Pancreas (tissue), 10 donors: Measurements from ENCODE around the gene SMYD5. TPM values are rescaled to one million over a fixed set of nuclear protein-coding genes. Genes with fewer than 3 reads are reported as not detected.

Experiments
- ATAC-seq, 4 donors: fragments of 200-7000 bp; cut with Tn5 transposase; one replicate each; pipeline versions ENCODE4 v1.8.0 to v1.9.1; 2020; ENCODE audit warnings: mild to moderate bottlenecking in 4 of 4, moderate library complexity in 4 of 4
- DNase-seq, 6 donors: peaks; one replicate each; pipeline ENCODE4 v3.0.0-alpha.2; 2020
- FAIRE-seq: peaks from 2 replicates; lab custom pipeline; 2012; peaks lifted over from hg19 to GRCh38; lab: Jason Lieb, UNC
- H3K27ac ChIP-seq, 4 donors: fragments of 200-600 bp; sonication (generic); 1 replicate in 3 of 4; 2 replicates in 1 of 4; pipeline versions ENCODE4 v1.5.0 to v1.8.0; 2020
- H3K27me3 ChIP-seq, 4 donors: fragments of 200-600 bp; one replicate each; pipeline ENCODE4 v1.8.0; 2021
- H3K36me3 ChIP-seq, 3 donors: fragments of 200-600 bp; sonication (generic) in 1 of 3; one replicate each; pipeline versions ENCODE4 v1.5.0 to v1.8.0; 2020 to 2021
- H3K4me1 ChIP-seq, 3 donors: fragments of 200-600 bp; one replicate each; pipeline ENCODE4 v1.8.0; 2021
- H3K4me3 ChIP-seq, 4 donors: fragments of 200-600 bp; sonication (generic) in 2 of 4; one replicate each; pipeline versions ENCODE4 v1.5.0 to v1.8.0; 2020 to 2021
- H3K9me3 ChIP-seq, 4 donors: fragments of 200-600 bp; one replicate each; pipeline ENCODE4 v1.8.0; 2021
- CTCF ChIP-seq, 4 donors: fragments of 200-600 bp; sonication (generic) in 3 of 4; IDR thresholded peaks; one replicate each; pipeline versions ENCODE4 v1.5.0 to v1.8.0; 2021; ENCODE audit warnings: antibody characterized with exemption in 4 of 4
- WGBS, 2 donors: extraction: QIAGEN DNeasy Blood & Tissue Kit; methylation state at CpG; one replicate each; pipeline ENCODE4 v1.1.7; 2013; 5-methylcytosine and 5-hydroxymethylcytosine counted together
- intact Hi-C, 3 donors: fragments of 100-400 bp; cut with DNase I; formaldehyde crosslinking; loops; one replicate each; pipeline versions ENCODE4 v1.11.1 to v1.14.2; 2022
- polyA plus RNA-seq, 2 donors: library from polyadenylated mRNA; stranded (reverse); fragments of 200-250 nt; gene quantifications; one replicate each; pipeline ENCODE4 v1.2.3, GENCODE V29; 2013
- total RNA-seq, 6 donors: library from RNA; stranded (reverse); fragmentation: NEBNext Ultra II Directional in 4 of 6; extraction: Animal tissue kit (Norgen Biotek cat#: 25700) in 4 of 6; gene quantifications; one replicate each; pipeline versions ENCODE4 v1.2.1 to v1.2.4, GENCODE V29; 2021 to 2023
- donor health status: healthy with polysubstance abuse.
- donor health status: DM: no; HTN: no; CAD: no; lungs with moderate emphysema.
- donor health status: DM: no; HTN: no; CAD: no.
- donor health status: control.
- donor health status: control.
- donor health status: Bipolar disorder and iron deficiency.
- donor health status: DM: yes; HTN: yes; CAD: no.
- donor health status: DM: no; HTN: no; CAD: no.
- donor health status: DM: no; HTN: no; CAD: no.
- donor health status: DM: yes; HTN: yes; CAD: no.

SMYD5 gene
- total and polyA plus RNA-seq, 8 donors = 8.7 to 19.6 (median 12.9) TPM

- FAIRE-seq (no peak), ATAC-seq (no peak), DNase-seq (no peak)
- no peak for TF ChIP-seq CTCF (IDR thresholded peaks at IDR 0.05)
- Histone ChIP-seq H3K27me3 (no peaks in the 10 kb centered on the region), H3K36me3 (peaks cover 10 to 58% (median 34%) of the 10 kb centered on the region in 3 donors), H3K4me3 (no peak overlapping the region), H3K27ac (no peak overlapping the region), H3K9me3 (no peaks in the 10 kb centered on the region), H3K4me1 (no peaks in the 10 kb centered on the region)
- WGBS, 2 donors = 90 to 92% methylated on average over 3 of the region's 3 CpGs
- intact Hi-C loops = no loop called here
Measured at GRCh38 chr2:73244580-73244979, 30.5 kb downstream of the SMYD5 start.

- no peaks in the 10 kb centered on the region for H3K27me3 ChIP-seq
- no peak for TF ChIP-seq CTCF (IDR thresholded peaks at IDR 0.05)
- H3K4me3 ChIP-seq = no peak overlapping the region
- H3K36me3 ChIP-seq = peaks cover 10 to 67% (median 45%) of the 10 kb centered on the region in 3 donors
- H3K27ac ChIP-seq = no peak overlapping the region
- intact Hi-C loops = no loop called here
- FAIRE-seq = no peak
- no peak for ATAC-seq
- no peaks in the 10 kb centered on the region for H3K9me3 ChIP-seq
- no peak for DNase-seq
- peaks cover 0 to 5% (median 0%) of the 10 kb centered on the region in 3 donors for H3K4me1 ChIP-seq
- 77 to 78% methylated on average over 3 of the region's 3 CpGs for WGBS, 2 donors
Measured at GRCh38 chr2:73246850-73247249, 32.8 kb downstream of the SMYD5 start.

GRCh38 chr2:73249636-73250035 lies 35.6 kb downstream of the SMYD5 start:
- Histone ChIP-seq H3K9me3 (no peaks in the 10 kb centered on the region), H3K4me1 (peaks cover 0 to 5% (median 0%) of the 10 kb centered on the region in 3 donors), H3K36me3 (peaks cover 10 to 73% (median 38%) of the 10 kb centered on the region in 3 donors), H3K27me3 (no peaks in the 10 kb centered on the region), H3K4me3 (no peak overlapping the region), H3K27ac (no peak overlapping the region)
- DNase-seq = peak in 1 of 6 donors; percentile 47
- no peak for ATAC-seq
- intact Hi-C loops = no loop called here
- 77 to 79% methylated on average over 9 of the region's 9 CpGs for WGBS, 2 donors
- no peak for FAIRE-seq
- TF ChIP-seq CTCF (IDR thresholded peaks at IDR 0.05) = no peak

- no peak for TF ChIP-seq CTCF (IDR thresholded peaks at IDR 0.05)
- Histone ChIP-seq H3K9me3 (no peaks in the 10 kb centered on the region), H3K27me3 (no peaks in the 10 kb centered on the region), H3K36me3 (peaks cover 10 to 59% (median 27%) of the 10 kb centered on the region in 3 donors), H3K4me3 (no peak overlapping the region), H3K4me1 (peaks cover 0 to 5% (median 0%) of the 10 kb centered on the region in 3 donors), H3K27ac (peak overlapping the region in 1 of 4 donors; percentile 22)
- ATAC-seq = peak; percentile 69 to 82 (median 73)
- FAIRE-seq = no peak
- WGBS, 2 donors = 52 to 57% methylated on average over 17 of the region's 17 CpGs
- DNase-seq = peak in 5 of 6 donors; percentile 27 to 77 (median 57)
- intact Hi-C loops = no loop called here
Measured at GRCh38 chr2:73250872-73251846, 37.1 kb downstream of the SMYD5 start.
